Ovary (tissue), 3 donors: ENCODE measurements around the gene ST7.

Source experiments
- CTCF ChIP-seq, 3 donors: fragments of 450-650 bp in 2 of 3; fragments of 200-600 bp in 1 of 3; IDR thresholded peaks; one replicate each; pipeline versions ENCODE4 v1.5.1 to v1.8.0; 2016 to 2022; ENCODE audit warnings: antibody characterized with exemption in 3 of 3, mild to moderate bottlenecking in 1 of 3
- EP300 ChIP-seq: sonication (generic); formaldehyde crosslinking; IDR thresholded peaks from one replicate; pipeline ENCODE4 v1.6.1; 2017; ENCODE audit warnings: antibody characterized with exemption
- POLR2A ChIP-seq: fragments of 450-650 bp; IDR thresholded peaks from one replicate; pipeline ENCODE4 v1.6.1; 2017; ENCODE audit warnings: antibody characterized with exemption, mild to moderate bottlenecking, moderate library complexity
- donor health status: DM: no; HTN: no; CAD: no.

GRCh38 chr7:117090791-117091190, 137.5 kb downstream of the ST7 start:
- TF ChIP-seq CTCF (IDR thresholded peaks at IDR 0.05) (no peak), POLR2A (no peak), EP300 (no peak)
